H1 (cell line): ENCODE results near the gene TPT1. TPM values are rescaled to one million over a fixed set of nuclear protein-coding genes. Genes with fewer than 3 reads are reported as not detected.

Source experiments
- CTCF ChIA-PET: fragments of 300-600 bp; sonication (Branson Sonifier 250); formaldehyde crosslinking; loops from one replicate; lab custom pipeline; 2021; ENCODE audit not compliant: partially characterized antibody; lab: Charles Lee
- POLR2A ChIA-PET: fragments of 300-600 bp; sonication (Branson Sonifier 250); formaldehyde crosslinking; loops from one replicate; lab custom pipeline; 2021; ENCODE audit warnings: inconsistent platforms; ENCODE audit not compliant: partially characterized antibody; lab: Charles Lee
- DNase-seq, 2 experiments: peaks; one replicate each; pipeline versions ENCODE4 v3.0.0 to v3.0.0-alpha.2; 2010 to 2022; ENCODE audit warnings: low spot score in 2 of 2, low read depth in 1 of 2, mixed read lengths in 1 of 2
- FAIRE-seq: peaks from 2 replicates; lab custom pipeline; 2011; peaks lifted over from hg19 to GRCh38; lab: Jason Lieb, UNC
- H2AFZ ChIP-seq: 2 replicates; pipeline ENCODE4 v1.8.1; 2012; ENCODE audit warnings: low read length, inconsistent platforms
- H2AK5ac ChIP-seq: 2 replicates; pipeline ENCODE4 v1.6.1; 2013; ENCODE audit warnings: low read depth, low read length
- H2BK120ac ChIP-seq: replicated peaks from 2 replicates; pipeline ENCODE3; 2013; ENCODE audit warnings: low read depth, low read length, inconsistent platforms
- H2BK12ac ChIP-seq: 2 replicates; pipeline ENCODE4 v1.6.1; 2013; ENCODE audit warnings: low read depth, low read length
- H2BK15ac ChIP-seq: 2 replicates; pipeline ENCODE4 v1.6.1; 2013; ENCODE audit warnings: low read length
- H2BK20ac ChIP-seq: 2 replicates; pipeline ENCODE4 v1.6.1; 2013; ENCODE audit warnings: low read length
- H2BK5ac ChIP-seq: 2 replicates; pipeline ENCODE4 v1.6.1; 2013; ENCODE audit warnings: low read depth, low read length
- H3K14ac ChIP-seq: 2 replicates; pipeline ENCODE4 v1.6.1; 2013; ENCODE audit warnings: inconsistent platforms; ENCODE audit not compliant: insufficient read length
- H3K18ac ChIP-seq: 2 replicates; pipeline ENCODE4 v1.6.1; 2013; ENCODE audit warnings: low read length; ENCODE audit errors: extremely low read depth
- H3K23ac ChIP-seq: 2 replicates; pipeline ENCODE4 v1.6.1; 2013; ENCODE audit warnings: inconsistent platforms; ENCODE audit not compliant: insufficient read length
- H3K23me2 ChIP-seq: 2 replicates; pipeline ENCODE4 v1.6.1; 2013; ENCODE audit warnings: low read depth, low read length
- H3K27ac ChIP-seq: 2 replicates; pipeline ENCODE4 v1.6.1; 2011; ENCODE audit warnings: low read depth, low read length, inconsistent platforms
- H3K27me3 ChIP-seq, 4 experiments: replicated peaks in 1 of 4; 1 replicate in 1 of 4; 2 replicates in 3 of 4; pipeline versions ENCODE4 v1.6.1 to v1.8.1; 2011 to 2013; ENCODE audit warnings: low read length in 3 of 4, mild to moderate bottlenecking in 3 of 4, inconsistent platforms in 2 of 4, mixed read lengths in 2 of 4, moderate library complexity in 1 of 4; ENCODE audit not compliant: control insufficient read depth in 3 of 4, insufficient read depth in 3 of 4; ENCODE audit errors: extremely low read depth in 1 of 4
- H3K36me3 ChIP-seq, 4 experiments: 2 replicates each; pipeline versions ENCODE4 v1.6.1 to v1.8.1; 2011 to 2013; ENCODE audit warnings: mild to moderate bottlenecking in 4 of 4, low read length in 3 of 4, moderate library complexity in 2 of 4, control low read depth in 1 of 4, inconsistent platforms in 1 of 4; ENCODE audit not compliant: insufficient read depth in 4 of 4, control insufficient read depth in 2 of 4
- H3K4ac ChIP-seq: replicated peaks from 2 replicates; pipeline ENCODE3; 2013; ENCODE audit warnings: low read length, low read depth, mixed read lengths, inconsistent platforms; ENCODE audit not compliant: insufficient read length
- H3K4me1 ChIP-seq, 4 experiments: replicated peaks in 1 of 4; 1 replicate in 1 of 4; 2 replicates in 3 of 4; pipeline versions ENCODE4 v1.6.1 to v1.8.1; 2011 to 2013; ENCODE audit warnings: low read length in 3 of 4, inconsistent platforms in 2 of 4, mixed read lengths in 1 of 4; ENCODE audit not compliant: insufficient read depth in 4 of 4, control insufficient read depth in 3 of 4
- H3K4me2 ChIP-seq, 2 experiments: 2 replicates each; pipeline versions ENCODE4 v1.6.1 to v1.8.1; 2011 to 2013; ENCODE audit warnings: low read depth in 2 of 2, low read length in 2 of 2, control low read depth in 1 of 2, inconsistent platforms in 1 of 2, mild to moderate bottlenecking in 1 of 2; ENCODE audit not compliant: insufficient read depth in 1 of 2
- H3K4me3 ChIP-seq, 4 experiments: fragments of 200-600, 300-600 bp in 1 of 4; sonication (generic), shearing (Covaris generic), sonication (Bioruptor Twin) in 1 of 4; 2 replicates each; pipeline versions ENCODE4 v1.5.1 to v1.8.1; 2011 to 2016; ENCODE audit warnings: low read length in 4 of 4, low read depth in 3 of 4, control low read depth in 2 of 4, inconsistent platforms in 2 of 4, mild to moderate bottlenecking in 2 of 4, mixed read lengths in 1 of 4, moderate library complexity in 1 of 4; ENCODE audit not compliant: insufficient read depth in 2 of 4; ENCODE audit errors: extremely low read depth in 1 of 4
- H3K56ac ChIP-seq: replicated peaks from 2 replicates; pipeline ENCODE3; 2013; ENCODE audit warnings: low read depth, mild to moderate bottlenecking, mixed read lengths, low read length, inconsistent platforms; ENCODE audit not compliant: insufficient read length
- H3K79me1 ChIP-seq: 2 replicates; pipeline ENCODE4 v1.6.1; 2013; ENCODE audit warnings: low read depth, low read length, control low read depth
- H3K79me2 ChIP-seq, 2 experiments: 2 replicates each; pipeline versions ENCODE4 v1.6.1 to v1.8.1; 2012 to 2013; ENCODE audit warnings: low read length in 2 of 2, mild to moderate bottlenecking in 2 of 2, inconsistent platforms in 1 of 2; ENCODE audit not compliant: insufficient read depth in 2 of 2, control insufficient read depth in 1 of 2
- H3K9ac ChIP-seq, 4 experiments: replicated peaks in 1 of 4; 1 replicate in 1 of 4; 2 replicates in 3 of 4; pipeline versions ENCODE4 v1.6.1 to v1.8.1; 2011 to 2013; ENCODE audit warnings: low read depth in 3 of 4, low read length in 3 of 4, control low read depth in 2 of 4, mild to moderate bottlenecking in 2 of 4, moderate library complexity in 2 of 4, inconsistent platforms in 1 of 4; ENCODE audit errors: extremely low read depth in 1 of 4
- H3K9me3 ChIP-seq, 2 experiments: 2 replicates each; pipeline versions ENCODE4 v1.6.1 to v1.8.1; 2012 to 2013; ENCODE audit warnings: mild to moderate bottlenecking in 2 of 2, moderate library complexity in 2 of 2, control low read depth in 1 of 2, inconsistent platforms in 1 of 2, low read depth in 1 of 2, low read length in 1 of 2, mixed read lengths in 1 of 2; ENCODE audit not compliant: insufficient read depth in 2 of 2
- H4K20me1 ChIP-seq, 2 experiments: replicated peaks in 1 of 2; 2 replicates each; pipeline versions ENCODE3 to v1.8.1; 2011 to 2013; ENCODE audit warnings: inconsistent platforms in 2 of 2, low read length in 2 of 2, mild to moderate bottlenecking in 1 of 2; ENCODE audit not compliant: insufficient read depth in 2 of 2, control insufficient read depth in 1 of 2
- H4K5ac ChIP-seq: 2 replicates; pipeline ENCODE4 v1.6.1; 2013; ENCODE audit warnings: low read length, low read depth, mixed read lengths, inconsistent platforms; ENCODE audit not compliant: insufficient read length
- H4K8ac ChIP-seq: 2 replicates; pipeline ENCODE4 v1.8.0; 2013; ENCODE audit warnings: mild to moderate bottlenecking, moderate library complexity, low read length, inconsistent platforms; ENCODE audit not compliant: insufficient read depth; ENCODE audit errors: extremely low read depth
- H4K91ac ChIP-seq: replicated peaks from 2 replicates; pipeline ENCODE3; 2013; ENCODE audit warnings: low read length, mixed read lengths, inconsistent platforms; ENCODE audit not compliant: insufficient read length
- SP2 ChIP-seq: IDR thresholded peaks from 2 replicates; pipeline ENCODE4 v1.6.1; 2012; ENCODE audit warnings: mild to moderate bottlenecking, low read length, inconsistent platforms
- SUZ12 ChIP-seq: fragments of 200-600 bp; sonication (generic); IDR thresholded peaks from 2 replicates; pipeline ENCODE4 v1.6.1; 2012; ENCODE audit warnings: mild to moderate bottlenecking, inconsistent platforms, low read length, moderate library complexity, mixed read lengths
- YY1 ChIP-seq: IDR thresholded peaks from 2 replicates; pipeline ENCODE4 v1.6.1; 2011; ENCODE audit warnings: low read depth, mild to moderate bottlenecking, low read length
- WGBS, 2 experiments: shearing (Covaris generic) in 1 of 2; methylation state at CpG; one replicate each; pipeline versions ENCODE4 v1.1.6 to v1.1.7; 2013 to 2015; ENCODE audit warnings: low lambda C conversion rate in 2 of 2, mixed read lengths in 2 of 2, inconsistent platforms in 1 of 2, low coverage in 1 of 2, missing lambda C conversion rate in 1 of 2; ENCODE audit not compliant: insufficient replicate concordance in 2 of 2, insufficient coverage in 1 of 2, insufficient read length in 1 of 2; ENCODE audit errors: extremely low coverage in 1 of 2, missing lambda C conversion rate in 1 of 2; 5-methylcytosine and 5-hydroxymethylcytosine counted together
- polyA plus RNA-seq, 7 experiments: library from polyadenylated mRNA; depleted of rRNA in 3 of 7; stranded (reverse) in 5 of 7; unstranded in 2 of 7; fragments of >200 nt in 5 of 7; fragments of 200-250 nt in 2 of 7; gene quantifications; 1 replicate in 5 of 7; 2 replicates in 1 of 7; 4 replicates in 1 of 7; pipeline versions ENCODE4 v1.2.1 to v1.2.3, GENCODE V29; 2011 to 2013; ENCODE audit warnings: missing spikeins in 2 of 7, mixed read lengths in 2 of 7
- total RNA-seq: library from RNA; stranded (reverse); fragmentation: NEBNext Ultra II Directional; extraction: Animal tissue kit (Norgen Biotek cat#: 25700); gene quantifications from 2 replicates; pipeline ENCODE4 v1.2.1, GENCODE V29; 2021
- TF ChIP-seq, protein P1 (sequence below), 3 experiments: IDR thresholded peaks; 1 replicate in 2 of 3; 2 replicates in 1 of 3; pipeline versions ENCODE4 v1.5.1 to v1.6.1; 2011; ENCODE audit warnings: low read length in 3 of 3, mild to moderate bottlenecking in 3 of 3, inconsistent platforms in 2 of 3, low read depth in 1 of 3, moderate library complexity in 1 of 3; ENCODE audit not compliant: insufficient read depth in 1 of 3; ENCODE audit errors: control extremely low read depth in 1 of 3

TPT1 gene
- total and polyA plus RNA-seq, 2 of the 8 experiments (the other 6 are each of a cell fraction or from before 2014, with no cell fraction given) = 2,245 to 2,279 TPM

DNA sequence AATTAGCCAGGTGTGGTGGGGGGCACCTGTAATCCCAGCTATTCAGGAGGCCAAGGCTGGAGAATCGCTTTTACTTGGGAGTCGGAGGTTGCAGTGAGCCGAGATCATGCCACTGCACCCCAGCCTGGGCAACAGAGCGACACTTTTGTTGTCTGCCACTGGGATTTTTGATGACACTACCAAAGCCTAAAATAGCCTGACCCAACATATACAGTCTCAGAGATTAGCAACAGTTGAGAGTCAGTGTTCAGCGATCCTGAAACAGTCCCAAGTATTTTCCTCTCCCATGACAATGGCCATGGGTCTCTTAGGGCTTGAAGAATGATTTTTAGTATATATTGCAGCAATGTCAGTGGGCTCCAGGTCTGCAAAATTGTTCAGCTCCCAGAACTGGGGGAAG, 44.3 kb upstream of the TPT1 start:
- Histone ChIP-seq H4K5ac (no peak overlapping the region), H3K4me2 (no peak overlapping the region), H4K91ac (no peak overlapping the region), H3K79me2 (no peaks in the 10 kb centered on the region), H3K56ac (no peak overlapping the region), H2BK15ac (no peak overlapping the region), H3K9ac (no peak overlapping the region), H2AK5ac (no peak overlapping the region), H3K4ac (no peak overlapping the region), H3K23ac (no peak overlapping the region), H2BK120ac (no peak overlapping the region), H3K27ac (no peak overlapping the region), H3K9me3 (no peaks in the 10 kb centered on the region), H2AFZ (no peak overlapping the region), H2BK5ac (no peak overlapping the region), H3K36me3 (peaks cover 0 to 5% (median 2%) of the 10 kb centered on the region in 4 experiments; a peak in 2 of 8 replicates), H4K20me1 (no peaks in the 10 kb centered on the region), H3K14ac (no peak overlapping the region), H3K23me2 (no peaks in the 10 kb centered on the region), H3K79me1 (no peaks in the 10 kb centered on the region), H3K27me3 (no peaks in the 10 kb centered on the region; a peak in 1 of 7 replicates), H4K8ac (no peak overlapping the region), H2BK20ac (no peak overlapping the region), H3K4me3 (no peak overlapping the region), H3K4me1 (no peaks in the 10 kb centered on the region), H2BK12ac (no peak overlapping the region), H3K18ac (no peak overlapping the region)
- 89% methylated on average over 5 of the region's 5 CpGs; no CpG with 5 or more reads in 1 of the 2 experiments for whole genome bisulfite sequencing, 2 experiments
- ChIA-PET POLR2A (interaction anchor here (2.9 kb wide), 1 partner anchor 45 kb away, joined by 10 read pairs; the partner anchor contains the start of gene TPT1), CTCF (interaction anchor here (0.5 to 4.4 kb wide), 4 partner anchors 9 to 26 kb away, joined by 3 to 18 read pairs (median 4); no protein-coding TSS in a partner anchor)
- FAIRE-seq (no peak), DNase-seq (no peak)
- TF ChIP-seq SP2 = no peak
- TF ChIP-seq, protein P1, sequence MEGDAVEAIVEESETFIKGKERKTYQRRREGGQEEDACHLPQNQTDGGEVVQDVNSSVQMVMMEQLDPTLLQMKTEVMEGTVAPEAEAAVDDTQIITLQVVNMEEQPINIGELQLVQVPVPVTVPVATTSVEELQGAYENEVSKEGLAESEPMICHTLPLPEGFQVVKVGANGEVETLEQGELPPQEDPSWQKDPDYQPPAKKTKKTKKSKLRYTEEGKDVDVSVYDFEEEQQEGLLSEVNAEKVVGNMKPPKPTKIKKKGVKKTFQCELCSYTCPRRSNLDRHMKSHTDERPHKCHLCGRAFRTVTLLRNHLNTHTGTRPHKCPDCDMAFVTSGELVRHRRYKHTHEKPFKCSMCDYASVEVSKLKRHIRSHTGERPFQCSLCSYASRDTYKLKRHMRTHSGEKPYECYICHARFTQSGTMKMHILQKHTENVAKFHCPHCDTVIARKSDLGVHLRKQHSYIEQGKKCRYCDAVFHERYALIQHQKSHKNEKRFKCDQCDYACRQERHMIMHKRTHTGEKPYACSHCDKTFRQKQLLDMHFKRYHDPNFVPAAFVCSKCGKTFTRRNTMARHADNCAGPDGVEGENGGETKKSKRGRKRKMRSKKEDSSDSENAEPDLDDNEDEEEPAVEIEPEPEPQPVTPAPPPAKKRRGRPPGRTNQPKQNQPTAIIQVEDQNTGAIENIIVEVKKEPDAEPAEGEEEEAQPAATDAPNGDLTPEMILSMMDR (IDR thresholded peaks at IDR 0.05; ENCODE audit: control extremely low read depth in 1 of 3, insufficient read depth in 1 of 3, low read depth in 1 of 3, low read length in 3 of 3) = no peak
- TF ChIP-seq SUZ12 = no peak
- TF ChIP-seq YY1 = no peak
